ENCODE results near the gene LPP.
"Not testable (repeated sequence)": the region's sequence is repeated elsewhere in the genome, so short reads cannot be mapped to it uniquely, and the experiment has no call there.

Gene LPP

GRCh38 chr3:188577539-188577938 is 423.6 kb downstream of the LPP start:
- no peak for DNase-seq

DNA sequence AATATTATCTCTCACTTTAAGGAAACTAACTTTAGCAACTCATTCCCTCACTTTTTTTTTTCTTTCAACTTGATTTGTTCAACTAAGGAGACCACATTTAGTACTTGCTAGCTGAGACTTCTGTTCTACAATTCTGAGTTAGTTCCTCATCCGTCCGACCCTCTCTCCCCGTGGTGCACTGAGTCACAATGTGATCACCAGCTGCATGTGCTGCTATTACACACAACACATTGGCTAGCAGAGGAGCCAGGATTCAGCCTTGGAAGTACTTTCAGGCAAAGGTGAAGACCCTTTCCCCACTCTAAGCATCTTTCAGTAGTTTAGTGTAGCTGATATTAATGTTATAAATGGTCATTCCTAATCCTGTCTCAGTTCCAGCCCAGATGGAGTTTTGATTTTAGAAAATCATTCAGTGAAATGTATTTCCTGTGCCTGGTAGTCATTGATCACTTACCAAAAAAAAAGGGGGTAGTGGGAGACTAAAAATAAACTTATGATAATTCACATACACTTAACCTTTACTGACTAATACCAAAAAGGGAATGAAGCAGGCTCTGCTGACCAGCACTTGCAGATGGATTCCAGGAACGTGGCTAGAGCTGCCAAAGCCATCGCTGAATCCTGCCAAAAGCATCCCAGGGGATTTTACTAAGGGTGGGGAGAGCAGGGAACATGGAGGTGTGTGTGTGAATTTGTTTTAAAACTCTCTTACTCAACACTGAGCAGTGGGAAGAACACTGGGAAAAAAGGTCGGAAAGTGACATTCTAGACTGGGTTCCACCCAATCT is 424.8 kb downstream of the LPP start:
- DNase-seq = no peak

DNA sequence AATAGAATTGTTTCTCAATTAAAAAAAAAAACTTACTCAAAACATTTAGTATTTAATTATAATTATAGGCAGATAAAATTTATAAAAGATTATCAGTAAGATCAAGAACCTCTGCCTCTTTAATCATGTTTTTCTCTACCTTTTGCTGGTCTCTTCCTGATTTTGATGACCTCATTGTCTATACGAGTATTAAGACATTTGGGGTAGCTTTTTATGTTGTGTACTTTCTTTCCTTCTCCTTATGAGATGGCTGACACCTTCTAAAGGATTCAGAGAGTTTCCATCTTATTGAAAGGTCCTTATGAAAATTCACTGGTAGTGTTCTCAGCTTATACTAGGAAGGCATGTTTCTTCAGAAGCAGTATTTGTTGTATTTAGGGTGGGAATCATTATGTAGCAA is 426.3 kb downstream of the LPP start:
- no peak for DNase-seq

- DNase-seq = no peak
Measured at GRCh38 chr3:188580659-188581058, 426.7 kb downstream of the LPP start.

GRCh38 chr3:188581365-188581764 is 427.4 kb downstream of the LPP start:
- no peak for DNase-seq

DNA sequence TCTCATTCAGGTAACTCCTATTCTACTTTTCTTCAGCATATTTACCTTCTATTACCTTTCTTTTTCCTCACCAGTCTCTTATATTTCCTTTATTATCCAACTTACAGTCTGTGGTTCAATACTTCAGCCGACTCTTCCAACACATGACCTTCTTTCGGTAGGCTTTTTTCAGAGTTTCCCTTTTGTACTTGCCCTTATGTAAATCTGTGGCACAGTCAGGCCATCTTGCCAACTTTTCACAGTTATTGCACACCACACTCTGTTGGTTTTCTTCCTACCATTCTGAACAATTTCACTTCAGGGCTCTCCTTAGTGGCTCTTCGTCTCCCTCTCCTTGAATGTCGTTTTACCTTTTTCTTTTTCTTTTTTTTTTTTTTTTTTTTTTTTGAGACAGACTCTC is 427.8 kb downstream of the LPP start:
- DNase-seq = no peak

DNA sequence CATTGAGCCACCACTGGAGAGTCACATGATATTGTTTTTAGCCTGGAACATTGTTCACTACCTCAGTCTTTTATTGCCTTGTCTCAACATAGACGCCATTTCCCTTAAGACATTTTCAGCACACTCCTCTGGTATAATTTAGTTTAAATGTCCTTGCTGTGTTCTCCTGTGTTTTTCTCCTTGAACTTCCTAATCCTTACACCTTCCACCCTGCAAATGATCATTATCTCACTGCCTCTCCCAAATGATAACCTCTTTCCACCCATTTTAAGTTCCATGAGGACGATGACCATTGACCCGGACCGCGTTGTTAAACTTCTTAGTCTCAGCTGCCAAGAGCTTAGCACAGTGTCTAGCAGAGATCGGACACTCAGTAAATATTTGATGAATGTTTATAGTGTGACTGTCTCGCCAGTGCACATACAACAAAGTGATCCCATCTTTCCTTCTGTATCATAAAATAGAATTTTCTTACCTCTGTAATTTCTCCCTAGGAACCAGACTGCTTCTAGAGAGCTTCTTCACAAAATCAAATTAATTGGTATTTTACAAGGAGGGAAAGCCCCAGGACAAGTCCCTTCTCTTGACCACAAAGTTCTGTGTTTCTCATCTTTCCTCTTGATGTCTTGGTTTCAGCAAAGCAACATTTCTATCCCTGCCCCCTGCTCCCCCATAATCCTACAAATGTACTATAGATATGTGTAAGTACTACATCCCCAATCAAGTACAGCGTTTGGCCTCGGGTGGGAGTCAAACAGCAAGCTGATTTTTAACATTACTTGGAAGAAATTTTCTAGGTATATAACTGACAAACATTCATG is 429.6 kb downstream of the LPP start:
- no peak for DNase-seq

DNA sequence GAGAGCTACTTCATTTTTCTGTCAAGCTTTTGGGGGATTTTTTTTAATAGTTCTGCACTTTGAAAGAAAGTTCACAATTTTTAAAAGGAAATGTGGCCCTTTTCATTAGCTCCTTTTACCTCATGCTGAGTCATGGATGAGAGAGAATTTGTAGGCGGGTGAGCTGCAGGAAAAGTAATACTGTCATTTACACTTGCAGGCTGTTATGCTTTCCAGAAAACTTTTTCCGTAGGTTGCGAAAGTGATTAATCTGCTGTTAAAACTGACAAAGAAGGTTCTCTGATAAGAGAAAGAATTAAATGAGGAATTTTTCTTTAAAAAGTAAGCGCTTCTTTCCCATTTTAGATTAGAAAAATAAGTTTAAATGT is 430.2 kb downstream of the LPP start:
- DNase-seq = no peak

DNA sequence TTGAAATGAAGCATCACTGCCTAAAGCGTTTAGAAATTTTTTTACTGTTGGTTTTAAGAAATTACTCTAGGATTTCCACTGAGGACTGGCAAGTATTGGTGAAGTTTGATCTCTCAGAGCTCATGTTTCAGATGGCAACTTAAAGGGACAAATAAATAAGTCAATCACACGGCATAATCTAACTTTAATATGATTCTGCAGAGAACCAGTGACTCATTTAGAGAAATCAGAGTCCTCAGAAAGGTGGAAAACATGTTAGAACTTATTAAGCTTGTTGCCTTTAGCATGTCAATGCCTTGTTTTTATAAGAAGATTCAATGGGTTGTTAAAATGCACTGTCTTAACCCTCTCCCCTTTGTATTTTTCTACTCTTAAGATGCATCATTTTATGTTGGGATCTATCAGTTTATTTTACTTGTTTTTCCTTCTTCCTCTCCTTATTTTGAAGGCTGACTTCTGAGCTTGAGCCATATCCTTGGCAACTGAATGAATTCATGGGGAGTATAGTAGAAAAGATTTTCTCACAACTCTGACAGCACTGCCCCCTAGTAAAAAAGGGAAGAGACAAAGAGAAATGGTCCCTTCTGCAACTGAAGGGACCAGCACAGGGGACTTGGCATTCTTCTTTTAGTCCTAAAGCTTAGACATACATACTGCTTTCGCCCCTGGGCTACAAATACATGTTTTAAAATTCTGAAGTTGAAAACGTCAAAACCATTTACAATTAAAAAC is 431.2 kb downstream of the LPP start:
- DNase-seq = no peak

DNA sequence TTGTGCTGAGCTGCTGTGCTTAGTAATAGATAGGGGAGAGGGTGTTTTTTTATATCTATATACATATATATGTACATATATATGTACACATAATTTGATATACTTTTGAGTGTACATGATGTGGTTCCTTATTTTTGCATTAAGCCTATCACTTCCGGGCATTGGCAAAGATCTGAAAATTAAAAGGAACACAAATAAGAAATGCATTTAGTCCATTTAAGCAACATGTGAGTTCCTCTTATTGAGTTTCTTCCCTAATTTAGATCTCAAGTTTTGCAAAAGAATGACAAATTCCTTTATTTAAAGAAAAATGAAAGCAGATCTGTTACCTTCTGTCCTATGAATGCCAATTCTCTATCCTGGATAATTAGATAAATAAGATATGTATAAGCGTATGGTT is 435.1 kb downstream of the LPP start:
- no peak for DNase-seq

- DNase-seq = no peak
Measured at GRCh38 chr3:188589771-188590170, 435.8 kb downstream of the LPP start.

- no peak for DNase-seq
Measured at GRCh38 chr3:188590557-188590956, 436.6 kb downstream of the LPP start.

GRCh38 chr3:188594139-188594538 is 440.2 kb downstream of the LPP start:
- no peak for DNase-seq

DNA sequence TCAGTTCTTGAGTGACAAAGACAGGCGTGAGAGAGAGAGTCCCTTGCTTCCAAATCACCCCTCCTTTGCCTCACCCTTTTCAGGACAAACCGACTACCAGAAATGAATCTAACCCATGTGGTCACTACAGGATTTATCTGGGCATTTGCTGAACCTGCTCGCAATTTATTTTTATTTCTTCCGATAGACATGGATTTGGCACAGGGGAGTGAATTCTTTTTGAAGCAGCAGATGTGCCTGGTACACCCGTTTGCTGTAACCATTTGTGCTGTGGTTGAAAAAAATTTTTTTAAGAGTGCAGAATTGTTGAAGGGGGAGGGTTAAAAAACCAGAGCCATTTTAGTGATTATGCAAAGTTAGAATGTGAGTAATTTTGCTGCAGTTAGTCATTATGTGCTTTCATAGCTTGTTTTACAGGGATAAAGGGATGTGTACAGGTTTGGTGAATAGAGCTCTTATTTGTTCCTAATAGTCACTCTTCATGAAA is 442.0 kb downstream of the LPP start:
- DNase-seq = no peak

GRCh38 chr3:188598894-188599293 is 444.9 kb downstream of the LPP start:
- DNase-seq = no peak

DNA sequence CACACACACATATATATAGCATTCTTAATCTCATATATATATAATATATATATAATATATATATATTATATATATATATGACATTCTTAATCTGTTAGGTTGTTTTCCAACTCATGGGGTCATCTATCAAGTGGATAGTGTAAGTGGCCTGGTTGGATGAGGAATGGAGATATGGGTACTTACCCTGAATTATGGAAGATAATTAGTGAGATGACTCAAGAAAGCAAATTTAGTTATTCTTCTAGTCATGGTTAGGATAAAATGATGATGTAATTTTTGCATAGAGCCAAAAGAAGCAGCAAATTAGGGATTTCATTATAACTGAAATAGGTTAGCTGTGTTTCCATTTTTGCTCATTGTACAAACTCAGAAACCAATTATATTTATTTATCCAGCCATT is 448.2 kb downstream of the LPP start:
- DNase-seq = no peak

DNA sequence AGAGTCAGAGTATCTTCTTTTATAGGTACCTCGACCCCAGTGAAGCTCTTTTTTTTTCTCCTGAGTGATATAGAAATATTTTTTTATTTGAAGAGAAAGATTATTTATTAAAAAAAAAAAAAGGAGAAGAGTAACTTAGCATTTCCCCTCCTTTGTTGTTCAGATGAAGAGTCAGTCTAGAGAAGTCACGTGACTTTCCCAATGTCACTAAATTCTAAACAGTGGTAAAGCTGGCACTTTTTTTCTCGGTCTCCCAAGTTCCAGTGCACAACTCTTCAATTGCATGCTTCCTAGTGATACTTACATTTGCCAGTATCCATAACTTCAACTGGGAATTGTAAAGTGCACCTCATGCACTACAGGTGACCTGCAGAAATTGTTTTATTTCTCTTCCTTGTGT is 448.7 kb downstream of the LPP start:
- DNase-seq = no peak

DNA sequence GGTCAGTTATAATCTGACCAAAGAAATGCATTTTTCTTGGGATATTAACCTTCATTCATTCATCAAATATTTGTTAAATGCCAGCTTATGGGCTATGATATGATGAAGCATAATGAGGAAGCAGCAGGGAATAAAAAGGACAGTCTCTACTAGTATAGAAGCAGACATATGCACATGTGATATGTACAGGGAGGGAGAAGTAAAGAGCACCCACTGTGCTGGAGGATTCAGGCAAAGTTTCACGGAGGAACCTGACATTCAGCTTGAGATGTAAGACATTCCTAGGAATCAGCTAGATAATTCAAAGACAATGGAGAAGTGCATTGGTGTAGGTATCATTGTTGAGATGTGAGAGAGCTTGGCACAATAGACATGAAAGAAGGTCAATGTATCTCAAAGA is 450.7 kb downstream of the LPP start:
- DNase-seq = no peak

DNA sequence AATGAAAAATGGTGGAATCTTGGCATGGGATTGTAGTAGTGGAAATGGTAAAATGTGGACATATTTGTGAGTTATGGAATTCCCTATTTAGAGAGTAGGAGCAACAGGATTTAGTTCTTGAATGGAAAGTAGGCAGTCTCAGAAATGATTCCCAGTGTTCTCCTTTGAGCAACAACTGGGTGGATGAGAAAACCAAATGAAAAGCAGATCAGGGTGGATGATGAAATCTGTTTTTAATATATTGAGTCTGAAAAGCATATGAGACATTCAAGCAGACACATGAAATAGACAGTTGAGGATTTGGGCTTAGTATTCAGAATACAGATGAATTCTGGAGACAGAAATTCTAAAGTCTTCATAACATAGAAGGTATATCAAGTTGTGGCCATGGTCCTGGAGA is 451.3 kb downstream of the LPP start:
- DNase-seq = no peak

DNA sequence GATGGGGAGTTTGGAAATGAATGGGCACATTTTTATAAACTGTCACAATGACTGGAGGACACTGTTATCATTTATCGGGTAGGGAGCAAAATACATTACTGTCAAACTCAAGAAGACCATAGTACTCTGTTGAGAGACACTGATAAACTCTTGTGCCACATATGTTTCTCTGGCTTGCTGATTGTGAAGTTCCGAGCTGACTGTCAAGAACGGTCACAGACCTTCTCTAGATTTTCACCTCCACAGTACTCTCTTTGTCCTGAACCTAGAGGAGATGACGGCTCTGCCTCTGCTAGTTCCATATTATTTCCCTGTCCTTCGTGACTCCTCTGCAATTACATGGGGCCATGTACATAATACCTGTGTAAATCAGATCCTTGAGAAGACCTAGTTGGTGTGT is 451.9 kb downstream of the LPP start:
- no peak for DNase-seq

GRCh38 chr3:188607805-188608315 is 453.9 kb downstream of the LPP start:
- DNase-seq = no peak

DNA sequence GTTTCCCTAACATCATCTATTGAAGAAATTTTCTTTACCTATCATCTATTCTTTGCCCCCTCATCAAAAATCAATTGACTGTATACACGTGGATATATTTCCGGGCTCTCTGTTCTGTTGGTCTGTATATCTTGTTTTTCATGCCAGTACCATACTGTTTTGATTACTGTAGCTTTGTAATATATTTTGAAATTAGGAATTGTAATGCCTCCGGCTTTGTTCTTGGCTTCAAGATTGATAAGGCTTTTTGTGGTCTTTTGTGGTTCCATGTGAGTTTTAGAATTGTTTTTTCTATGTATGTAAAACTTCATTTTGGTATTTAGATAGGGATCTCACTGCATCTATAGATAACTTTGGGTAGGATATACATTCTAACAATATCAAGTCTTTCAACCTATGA is 454.4 kb downstream of the LPP start:
- DNase-seq = no peak

- DNase-seq = not testable (repeated sequence)
Measured at GRCh38 chr3:188613721-188614120, 459.8 kb downstream of the LPP start.
